ENCODE measurements around the gene TTLL4.

DNA sequence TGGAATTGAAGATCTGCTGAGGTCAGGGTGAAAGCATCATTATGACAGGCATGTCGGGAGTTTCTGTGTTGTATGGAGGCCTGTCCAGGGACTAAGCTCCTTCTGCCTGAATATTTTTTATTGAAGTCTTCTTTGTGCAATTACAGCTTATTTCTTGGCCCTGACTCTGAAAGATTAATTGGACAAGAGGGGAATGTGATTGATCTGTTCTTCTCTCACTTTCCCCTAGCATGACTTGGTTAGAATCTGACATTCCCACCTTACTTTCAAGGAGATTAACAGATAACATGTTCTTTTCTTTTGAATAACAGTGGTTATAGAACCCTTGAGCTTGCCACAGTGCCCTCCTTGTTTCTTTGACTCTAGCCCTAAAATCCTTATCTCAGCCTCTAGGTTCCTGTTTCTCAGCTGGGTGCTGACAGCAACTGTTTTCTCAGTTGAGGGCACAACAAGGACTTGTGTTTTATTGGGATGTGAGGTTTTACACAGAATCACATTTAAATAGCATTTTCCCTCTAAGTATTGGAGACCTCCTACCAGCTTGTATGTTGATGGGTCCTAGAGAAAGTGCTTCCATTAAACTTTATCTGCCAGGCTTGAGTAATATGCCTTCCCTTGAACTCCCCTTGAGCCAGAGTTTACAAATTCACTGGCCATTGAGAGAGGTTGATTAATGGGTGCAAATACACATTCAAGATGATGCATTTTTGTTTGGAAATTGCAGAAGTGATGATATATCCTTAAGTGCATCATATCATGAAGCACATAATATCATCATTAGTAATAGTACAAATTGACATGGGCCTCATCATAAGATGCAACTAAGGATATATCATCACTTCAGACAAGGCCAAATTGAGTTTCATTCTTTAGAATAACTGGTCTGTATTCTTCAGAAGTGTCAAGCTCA lies 12.5 kb downstream of the TTLL4 start:
- TF ChIP-seq, protein P1, sequence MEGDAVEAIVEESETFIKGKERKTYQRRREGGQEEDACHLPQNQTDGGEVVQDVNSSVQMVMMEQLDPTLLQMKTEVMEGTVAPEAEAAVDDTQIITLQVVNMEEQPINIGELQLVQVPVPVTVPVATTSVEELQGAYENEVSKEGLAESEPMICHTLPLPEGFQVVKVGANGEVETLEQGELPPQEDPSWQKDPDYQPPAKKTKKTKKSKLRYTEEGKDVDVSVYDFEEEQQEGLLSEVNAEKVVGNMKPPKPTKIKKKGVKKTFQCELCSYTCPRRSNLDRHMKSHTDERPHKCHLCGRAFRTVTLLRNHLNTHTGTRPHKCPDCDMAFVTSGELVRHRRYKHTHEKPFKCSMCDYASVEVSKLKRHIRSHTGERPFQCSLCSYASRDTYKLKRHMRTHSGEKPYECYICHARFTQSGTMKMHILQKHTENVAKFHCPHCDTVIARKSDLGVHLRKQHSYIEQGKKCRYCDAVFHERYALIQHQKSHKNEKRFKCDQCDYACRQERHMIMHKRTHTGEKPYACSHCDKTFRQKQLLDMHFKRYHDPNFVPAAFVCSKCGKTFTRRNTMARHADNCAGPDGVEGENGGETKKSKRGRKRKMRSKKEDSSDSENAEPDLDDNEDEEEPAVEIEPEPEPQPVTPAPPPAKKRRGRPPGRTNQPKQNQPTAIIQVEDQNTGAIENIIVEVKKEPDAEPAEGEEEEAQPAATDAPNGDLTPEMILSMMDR (IDR thresholded peaks at IDR 0.05; ENCODE audit: low read depth, low read length), result no peak
- no peak for TF ChIP-seq EZH2phosphoT487 (IDR thresholded peaks at IDR 0.05; ENCODE audit: low read depth)
